ENCODE data around the gene TUBD1. TPM values are rescaled to one million over a fixed set of nuclear protein-coding genes. Genes with fewer than 3 reads are reported as not detected.

The TUBD1 gene
- total RNA-seq, 4 donors from 2014 or later = 4.2 to 16.5 (median 8.4) TPM

- WGBS, 2 donors = 45 to 47% methylated on average over 5 of the region's 5 CpGs
- TF ChIP-seq EP300 (IDR thresholded peaks at IDR 0.05) (peak; percentile 74 to 90), POLR2A (IDR thresholded peaks at IDR 0.05) (no peak), CTCF (IDR thresholded peaks at IDR 0.05) (no peak)
- peak overlapping the region; percentile 78 to 92 (median 84) for H3K27ac ChIP-seq
Measured at GRCh38 chr17:59825533-59826322, 67.0 kb downstream of the TUBD1 start.

GRCh38 chr17:59815965-59816364 lies 76.8 kb downstream of the TUBD1 start:
- H3K4me1 ChIP-seq = peaks cover 0 to 16% (median 7%) of the 10 kb centered on the region in 4 donors
- WGBS, 2 donors = 60 to 64% methylated on average over 1 of the region's 1 CpG
- H3K4me3 ChIP-seq = no peak overlapping the region
- H3K27me3 ChIP-seq = no peaks in the 10 kb centered on the region
- DNase-seq (ENCODE audit: low spot score in 2 of 2) = no peak
- H3K9me3 ChIP-seq = no peaks in the 10 kb centered on the region
- TF ChIP-seq POLR2A (IDR thresholded peaks at IDR 0.05) = no peak
- TF ChIP-seq CTCF (IDR thresholded peaks at IDR 0.05) = no peak
- no peak for TF ChIP-seq EP300 (IDR thresholded peaks at IDR 0.05)
- H3K36me3 ChIP-seq = peaks cover 0 to 33% (median 0%) of the 10 kb centered on the region in 3 donors
- H3K27ac ChIP-seq = peak overlapping the region in 3 of 4 donors; percentile 57 to 83 (median 75)

More at GRCh38 chr17:59825533-59826322, 67.0 kb downstream of the TUBD1 start:
- Histone ChIP-seq H3K27me3 (no peaks in the 10 kb centered on the region), H3K4me3 (peak overlapping the region in 1 of 4 donors; percentile 5), H3K36me3 (peaks cover 0 to 11% (median 0%) of the 10 kb centered on the region in 3 donors), H3K9me3 (no peaks in the 10 kb centered on the region), H3K4me1 (peaks cover 5 to 58% (median 49%) of the 10 kb centered on the region in 4 donors)
- peak in 1 of 2 donors; percentile 41 for DNase-seq (ENCODE audit: low spot score in 2 of 2)

- no peaks in the 10 kb centered on the region for H3K9me3 ChIP-seq
- H3K27ac ChIP-seq = peak overlapping the region in 3 of 4 donors; percentile 57 to 83 (median 75)
- H3K4me3 ChIP-seq = no peak overlapping the region
- H3K36me3 ChIP-seq = peaks cover 0 to 28% (median 6%) of the 10 kb centered on the region in 3 donors
- H3K4me1 ChIP-seq = peaks cover 0 to 17% (median 8%) of the 10 kb centered on the region in 4 donors
- DNase-seq (ENCODE audit: low spot score in 2 of 2) = no peak
- H3K27me3 ChIP-seq = no peaks in the 10 kb centered on the region
- 75 to 79% methylated on average over 3 of the region's 3 CpGs for WGBS, 2 donors
- TF ChIP-seq EP300 (IDR thresholded peaks at IDR 0.05) (no peak), CTCF (IDR thresholded peaks at IDR 0.05) (no peak), POLR2A (IDR thresholded peaks at IDR 0.05) (no peak)
Measured at GRCh38 chr17:59814685-59815084, 78.1 kb downstream of the TUBD1 start.

- TF ChIP-seq EP300 (IDR thresholded peaks at IDR 0.05) (no peak), POLR2A (IDR thresholded peaks at IDR 0.05) (no peak), CTCF (IDR thresholded peaks at IDR 0.05) (no peak)
- H3K4me3 ChIP-seq = no peak overlapping the region
- peaks cover 0 to 24% (median 7%) of the 10 kb centered on the region in 3 donors for H3K36me3 ChIP-seq
- no peak for DNase-seq (ENCODE audit: low spot score in 2 of 2)
- 93 to 100% methylated on average over 1 of the region's 1 CpG for WGBS, 2 donors
- no peaks in the 10 kb centered on the region for H3K27me3 ChIP-seq
- H3K27ac ChIP-seq = peak overlapping the region in 3 of 4 donors; percentile 18 to 83 (median 52)
- no peaks in the 10 kb centered on the region for H3K9me3 ChIP-seq
- H3K4me1 ChIP-seq = peaks cover 0 to 17% (median 8%) of the 10 kb centered on the region in 4 donors
Measured at GRCh38 chr17:59814276-59814675, 78.5 kb downstream of the TUBD1 start.

- Histone ChIP-seq H3K4me1 (peaks cover 0 to 35% (median 12%) of the 10 kb centered on the region in 4 donors), H3K27ac (no peak overlapping the region), H3K4me3 (no peak overlapping the region), H3K27me3 (no peaks in the 10 kb centered on the region), H3K9me3 (no peaks in the 10 kb centered on the region), H3K36me3 (peaks cover 0 to 22% (median 7%) of the 10 kb centered on the region in 3 donors)
- TF ChIP-seq CTCF (IDR thresholded peaks at IDR 0.05) = no peak
- 79 to 81% methylated on average over 3 of the region's 3 CpGs for WGBS, 2 donors
- DNase-seq (ENCODE audit: low spot score in 2 of 2) = no peak
Measured at GRCh38 chr17:59812139-59812538, 80.6 kb downstream of the TUBD1 start.

Data from tibial nerve (tissue), 4 donors.